Mucosa of descending colon (tissue), 3 donors: ENCODE measurements around the gene PCDHGA10. TPM values are rescaled to one million over a fixed set of nuclear protein-coding genes. Genes with fewer than 3 reads are reported as not detected.

Experiments
- ATAC-seq: fragments of 200-7000 bp; cut with Tn5 transposase; one replicate; pipeline ENCODE4 v1.9.1; 2020; ENCODE audit warnings: mild to moderate bottlenecking, moderate library complexity
- DNase-seq, 3 donors: peaks; one replicate each; pipeline ENCODE4 v3.0.0-alpha.2; 2020
- H3K36me3 ChIP-seq: fragments of 200-600 bp; one replicate; pipeline ENCODE4 v1.8.0; 2021; ENCODE audit warnings: low read depth, mild to moderate bottlenecking
- H3K4me1 ChIP-seq: fragments of 200-600 bp; one replicate; pipeline ENCODE4 v1.8.0; 2021; ENCODE audit warnings: low read depth, mild to moderate bottlenecking
- H3K4me3 ChIP-seq: fragments of 200-600 bp; one replicate; pipeline ENCODE4 v1.8.0; 2021; ENCODE audit warnings: mild to moderate bottlenecking
- H3K9me3 ChIP-seq: fragments of 200-600 bp; one replicate; pipeline ENCODE4 v1.8.0; 2021; ENCODE audit warnings: mild to moderate bottlenecking
- intact Hi-C, 2 donors: fragments of 100-400 bp; cut with DNase I in 1 of 2; cut with micrococcal nuclease in 1 of 2; formaldehyde crosslinking; loops; one replicate each; pipeline versions ENCODE4 v1.11.0 to v1.11.1; 2022; cut with DNase I, micrococcal nuclease
- long read RNA-seq, 2 donors: library from polyadenylated mRNA; unstranded; transcript quantifications; one replicate each; pipeline ENCODE4 v2.0.0, GENCODE V29; 2019 to 2021
- total RNA-seq, 3 donors: library from RNA; stranded (reverse); fragmentation: NEBNext Ultra II Directional in 2 of 3; extraction: Animal tissue kit (Norgen Biotek cat#: 25700) in 2 of 3; gene quantifications; one replicate each; pipeline versions ENCODE4 v1.2.1 to v1.2.4, GENCODE V29; 2021 to 2023
- TF ChIP-seq, protein P1 (sequence below): fragments of 200-600 bp; IDR thresholded peaks from one replicate; pipeline ENCODE4 v1.8.0; 2022; ENCODE audit warnings: antibody characterized with exemption, mild to moderate bottlenecking
- donor health status: DM: no; HTN: no; CAD: no; lungs with moderate emphysema.
- donor health status: DM: no; HTN: no; CAD: no.
- donor health status: DM: no; HTN: yes; CAD: no.

The PCDHGA10 gene
- total RNA-seq = 1 to 10 TPM; 3.5 to 6.1 (median 4.7) TPM
- long read RNA-seq, donor 1 = 0 reads
- long read RNA-seq, donor 2, full-length matches to known transcripts = 2 of 2 reads
- long read RNA-seq, donor 2, partial matches to known transcripts = 0 of 2 reads
- long read RNA-seq, donor 2, other reads (novel, unspliced or antisense) = 0 of 2 reads

DNA sequence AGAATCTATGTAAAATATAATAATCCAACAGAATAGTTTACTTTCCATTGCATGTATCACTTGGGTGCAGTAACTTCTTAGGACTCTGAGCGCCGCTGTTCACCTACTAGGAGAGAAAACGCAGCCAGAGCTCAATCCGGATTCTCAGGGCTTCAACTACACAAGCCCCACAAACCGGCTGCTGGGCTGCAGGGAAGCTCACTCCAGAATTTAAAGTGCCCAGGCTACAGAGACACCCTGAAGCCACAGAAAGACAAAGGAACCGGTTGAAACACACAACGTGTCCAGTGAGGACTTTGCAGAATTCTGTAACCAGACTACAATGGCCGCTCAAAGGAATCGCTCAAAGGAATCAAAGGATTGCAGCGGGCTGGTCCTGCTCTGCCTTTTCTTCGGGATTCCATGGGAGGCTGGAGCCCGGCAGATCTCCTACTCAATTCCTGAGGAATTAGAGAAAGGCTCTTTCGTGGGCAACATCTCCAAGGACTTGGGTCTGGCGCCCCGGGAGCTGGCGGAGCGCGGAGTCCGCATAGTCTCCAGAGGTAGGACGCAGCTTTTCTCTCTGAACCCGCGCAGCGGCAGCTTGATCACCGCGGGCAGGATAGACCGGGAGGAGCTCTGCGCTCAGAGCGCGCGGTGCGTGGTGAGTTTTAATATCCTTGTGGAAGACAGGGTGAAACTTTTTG is at the start of gene PCDHGA10:
TSS of gene PCDHGA10 (plus strand) at position 134 of the 686 bp plus-strand sequence. CDS start at position 323, 189 bp downstream.
- no peak within 1 kb of the TSS for H3K4me3 ChIP-seq
- H3K36me3 ChIP-seq = no peaks in the 10 kb centered on the region
- ATAC-seq (peak; percentile 84), DNase-seq (peak; percentile 41 to 72 (median 59))
- H3K9me3 ChIP-seq = peaks cover 92% of the 10 kb centered on the region
- no peaks in the 10 kb centered on the region for H3K4me1 ChIP-seq
- intact Hi-C loops = no loop called here
- TF ChIP-seq, protein P1, sequence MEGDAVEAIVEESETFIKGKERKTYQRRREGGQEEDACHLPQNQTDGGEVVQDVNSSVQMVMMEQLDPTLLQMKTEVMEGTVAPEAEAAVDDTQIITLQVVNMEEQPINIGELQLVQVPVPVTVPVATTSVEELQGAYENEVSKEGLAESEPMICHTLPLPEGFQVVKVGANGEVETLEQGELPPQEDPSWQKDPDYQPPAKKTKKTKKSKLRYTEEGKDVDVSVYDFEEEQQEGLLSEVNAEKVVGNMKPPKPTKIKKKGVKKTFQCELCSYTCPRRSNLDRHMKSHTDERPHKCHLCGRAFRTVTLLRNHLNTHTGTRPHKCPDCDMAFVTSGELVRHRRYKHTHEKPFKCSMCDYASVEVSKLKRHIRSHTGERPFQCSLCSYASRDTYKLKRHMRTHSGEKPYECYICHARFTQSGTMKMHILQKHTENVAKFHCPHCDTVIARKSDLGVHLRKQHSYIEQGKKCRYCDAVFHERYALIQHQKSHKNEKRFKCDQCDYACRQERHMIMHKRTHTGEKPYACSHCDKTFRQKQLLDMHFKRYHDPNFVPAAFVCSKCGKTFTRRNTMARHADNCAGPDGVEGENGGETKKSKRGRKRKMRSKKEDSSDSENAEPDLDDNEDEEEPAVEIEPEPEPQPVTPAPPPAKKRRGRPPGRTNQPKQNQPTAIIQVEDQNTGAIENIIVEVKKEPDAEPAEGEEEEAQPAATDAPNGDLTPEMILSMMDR = no peak

- no peaks in the 10 kb centered on the region for H3K36me3 ChIP-seq
- no peaks in the 10 kb centered on the region for H3K4me1 ChIP-seq
- H3K9me3 ChIP-seq = peaks cover 72% of the 10 kb centered on the region
- intact Hi-C loops = no loop called here
- no peak for DNase-seq
- TF ChIP-seq, protein P1 = no peak
- no peak within 1 kb of the TSS for H3K4me3 ChIP-seq
- ATAC-seq = no peak
Measured at GRCh38 chr5:141363952-141364660, 48.7 kb upstream of the PCDHGA10 start, which contains the start of gene PCDHGA5. Gene PCDHGA5 (plus strand): TSS chr5:141364162. CDS start chr5:141364331, 169 bp downstream.

- Histone ChIP-seq H3K4me3 (no peak overlapping the region), H3K9me3 (peaks cover 72% of the 10 kb centered on the region), H3K4me1 (no peaks in the 10 kb centered on the region), H3K36me3 (no peaks in the 10 kb centered on the region)
- ATAC-seq = no peak
- DNase-seq = no peak
- TF ChIP-seq, protein P1 = no peak
- intact Hi-C loops = no loop called here
Measured at GRCh38 chr5:141366016-141366896, 46.5 kb upstream of the PCDHGA10 start.

GRCh38 chr5:141369994-141370848 is 42.6 kb upstream of the PCDHGA10 start, which contains the start of gene PCDHGB3:
Gene PCDHGB3 (plus strand): TSS chr5:141370242. CDS start chr5:141370395, 153 bp downstream.
- Histone ChIP-seq H3K9me3 (peaks cover 85% of the 10 kb centered on the region), H3K4me3 (no peak within 1 kb of the TSS), H3K4me1 (no peaks in the 10 kb centered on the region), H3K36me3 (no peaks in the 10 kb centered on the region)
- TF ChIP-seq, protein P1 = no peak
- intact Hi-C loops = no loop called here
- ATAC-seq = peak; percentile 75
- peak in 2 of 3 donors; percentile 29 to 46 for DNase-seq
